PFSK-1 (cell line): ENCODE results near the gene PDK2.

Source experiments
- POLR2AphosphoS5 ChIP-seq: IDR thresholded peaks from 2 replicates; pipeline ENCODE4 v1.6.1; 2012; ENCODE audit warnings: low read depth, mild to moderate bottlenecking, control low read depth, low read length, moderate library complexity
- SIN3A ChIP-seq: IDR thresholded peaks from 2 replicates; pipeline ENCODE4 v1.6.1; 2012; ENCODE audit warnings: mild to moderate bottlenecking, low read length, moderate library complexity, borderline replicate concordance; ENCODE audit not compliant: insufficient read depth
- TAF1 ChIP-seq: IDR thresholded peaks from 2 replicates; pipeline ENCODE4 v1.6.1; 2012; ENCODE audit warnings: low read length, control low read depth, borderline replicate concordance; ENCODE audit not compliant: insufficient read depth

DNA sequence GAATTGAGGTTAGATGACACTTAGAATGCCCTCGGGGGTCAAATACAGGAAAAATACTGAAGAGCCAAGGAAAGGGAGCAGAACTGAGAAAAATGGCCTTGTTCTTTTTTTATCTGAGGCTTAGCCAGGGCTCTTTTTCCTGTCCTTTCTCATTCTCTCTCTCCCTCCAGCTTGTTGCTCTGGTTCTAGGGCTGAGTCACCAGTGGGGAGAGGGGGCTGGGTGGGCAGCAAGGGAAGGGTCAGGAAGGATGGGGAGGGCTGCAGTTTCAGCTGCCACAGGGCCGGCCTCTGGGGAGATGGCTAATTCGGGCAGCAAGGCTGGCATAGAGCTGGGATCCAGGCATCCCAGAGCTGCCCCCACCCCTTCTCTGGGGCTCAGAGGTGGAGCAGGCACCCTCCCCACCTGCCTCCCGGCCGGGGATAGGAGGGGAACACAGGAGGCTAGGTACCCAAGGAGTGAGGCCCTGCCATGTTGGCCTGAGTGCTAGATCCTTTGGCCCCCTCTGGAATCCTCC, 35.3 kb upstream of the PDK2 start:
- TF ChIP-seq POLR2AphosphoS5 (no peak), TAF1 (no peak), SIN3A (no peak)
